Heart left ventricle (tissue), 13 donors: Measurements from ENCODE around the gene TSPAN19.

Experiments used
- CTCF ChIP-seq, 12 donors: fragments of 200-600 bp; sonication (generic) in 4 of 12; IDR thresholded peaks; one replicate each; pipeline versions ENCODE4 v1.5.0 to v1.8.0; 2018 to 2022; ENCODE audit warnings: antibody characterized with exemption in 12 of 12, mild to moderate bottlenecking in 5 of 12
- POLR2A ChIP-seq, 2 donors: fragments of 450-650 bp; IDR thresholded peaks; one replicate each; pipeline ENCODE4 v1.6.1; 2017; ENCODE audit warnings: antibody characterized with exemption in 2 of 2, mild to moderate bottlenecking in 2 of 2, moderate library complexity in 2 of 2
- donor health status: ischemic (EF 13 %, LVEDD 7.1; RV severe dilation, severe dysfunction).
- donor health status: DM: no; HTN: yes; CAD: no.
- donor health status: DM: no; HTN: no; CAD: no.
- donor health status: ischemic (EF 25% LVEDD 6.9; RV normal size, moderate dysfunction).
- donor health status: ischemic (EF 25% LVEDD 5.7; RV mildly dilated, moderate dysfunction).
- donor health status: ischemic (EF 35%, LVEDD 5.7; RV mildly dilated, moderate dysfunction).
- donor health status: nonischemic (EF 11% LVEDD 7.7; RV severe dilation, severe dysfunction).
- donor health status: DM: yes; HTN: yes; CAD: no.
- donor health status: PGD.
- donor health status: ischemic (EF 29% LVEDD 5.4; RV normal size, mild dysfunction).
- donor health status: nonischemic (EF 23%, LVEDD 6.1; RV moderate dilation, normal function).

DNA sequence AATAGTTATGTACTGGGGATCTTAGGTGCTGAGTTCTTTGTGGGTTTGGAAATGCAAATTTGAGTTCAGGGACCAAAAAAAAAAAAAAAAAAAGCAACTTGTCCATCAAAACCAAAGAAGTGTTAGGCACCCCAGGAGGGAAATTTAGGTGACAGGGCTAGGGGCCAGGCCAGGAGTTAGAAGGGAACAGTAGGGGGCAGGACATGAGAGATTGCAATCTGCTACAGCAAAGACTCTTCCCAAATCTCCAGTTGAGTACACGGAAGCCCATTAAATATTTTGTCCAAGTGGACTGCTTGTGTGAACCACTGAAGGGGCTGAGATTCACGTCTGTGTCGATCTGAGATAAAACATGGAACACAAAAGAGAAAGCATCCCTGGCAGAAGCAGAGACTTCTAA is 52.8 kb downstream of the TSPAN19 start:
- TF ChIP-seq POLR2A (IDR thresholded peaks at IDR 0.05): no peak
- TF ChIP-seq CTCF (IDR thresholded peaks at IDR 0.05): no peak
